Sciatic nerve (tissue), 1 donor: Measurements from ENCODE around the gene MINK1. TPM values are rescaled to one million over a fixed set of nuclear protein-coding genes. Genes with fewer than 3 reads are reported as not detected.

Experiments used
- total RNA-seq: library from RNA; stranded (reverse); fragmentation: NEBNext Ultra II Directional; extraction: Animal tissue kit (Norgen Biotek cat#: 25700); gene quantifications from one replicate; pipeline ENCODE4 v1.2.1, GENCODE V29; 2021
- donor health status: DM: no; HTN: no; CAD: no.

Gene MINK1
- total RNA-seq, 1 donor from 2014 or later: 95.0 TPM

Other genes with a start within 250 kb of the MINK1 start
- 1.6 TPM for gene SMTNL2, start 248.8 kb upstream of the MINK1 start, total RNA-seq
- 0.45 TPM for gene ALOX15, start 191.7 kb upstream of the MINK1 start, total RNA-seq
- gene PELP1, start 129.2 kb upstream of the MINK1 start, total RNA-seq: 40.9 TPM
- 107 TPM for gene ARRB2, start 122.7 kb upstream of the MINK1 start, total RNA-seq
- gene MED11, start 101.9 kb upstream of the MINK1 start, total RNA-seq: 14.3 TPM
- gene ZMYND15, start 93.5 kb upstream of the MINK1 start, total RNA-seq: 3.3 TPM
- gene CXCL16, start 93.4 kb upstream of the MINK1 start, total RNA-seq: 30.3 TPM
- not detected for gene TM4SF5, start 61.5 kb upstream of the MINK1 start, total RNA-seq
- 5.4 TPM for gene VMO1, start 47.0 kb upstream of the MINK1 start, total RNA-seq
- not detected for gene GLTPD2, start 44.4 kb upstream of the MINK1 start, total RNA-seq
- 70.7 TPM for gene PSMB6, start 37.2 kb upstream of the MINK1 start, total RNA-seq
- 47.0 TPM for gene PLD2, start 26.2 kb upstream of the MINK1 start, total RNA-seq
- gene C17orf107, start 66.2 kb downstream of the MINK1 start, total RNA-seq: 2.4 TPM
- 2.3 TPM for gene CHRNE, start 69.8 kb downstream of the MINK1 start, total RNA-seq
- not detected for gene GP1BA, start 98.9 kb downstream of the MINK1 start, total RNA-seq
- 28.3 TPM for gene SLC25A11, start 106.7 kb downstream of the MINK1 start, total RNA-seq
- 76.5 TPM for gene RNF167, start 106.9 kb downstream of the MINK1 start, total RNA-seq
- gene PFN1, start 115.2 kb downstream of the MINK1 start, total RNA-seq: 234 TPM
- 5.1 TPM for gene ENO3, start 117.8 kb downstream of the MINK1 start, total RNA-seq
- 50.8 TPM for gene SPAG7, start 134.5 kb downstream of the MINK1 start, total RNA-seq
- 62.9 TPM for gene CAMTA2, start 154.3 kb downstream of the MINK1 start, total RNA-seq
- 1.6 TPM for gene INCA1, start 164.2 kb downstream of the MINK1 start, total RNA-seq
- gene KIF1C, start 164.6 kb downstream of the MINK1 start, total RNA-seq: 143 TPM
- gene SLC52A1, start 202.1 kb downstream of the MINK1 start, total RNA-seq: not detected
- 6.6 TPM for gene ZFP3, start 245.1 kb downstream of the MINK1 start, total RNA-seq